ENCODE data around the gene SMIM22.
"Not testable (repeated sequence)": the region's sequence is repeated elsewhere in the genome, so short reads cannot be mapped to it uniquely, and the experiment has no call there.

SMIM22 gene

DNA sequence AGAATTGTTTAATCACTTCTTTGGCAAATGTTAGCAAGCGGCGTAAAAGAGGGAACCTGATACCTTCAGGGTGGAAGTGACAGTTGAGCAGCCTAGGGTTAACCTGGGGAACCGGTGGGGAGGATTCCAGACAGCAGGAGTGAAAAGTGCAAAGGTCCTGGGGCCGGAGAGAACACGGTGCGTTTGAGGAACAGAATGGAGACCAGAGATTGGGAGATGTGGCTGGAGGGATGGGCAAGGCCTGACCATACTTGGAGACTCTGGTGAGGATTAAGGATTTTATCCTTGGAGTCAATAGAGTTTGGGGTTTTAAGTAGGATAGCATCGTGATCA lies 25.9 kb upstream of the SMIM22 start:
- no peak for DNase-seq

DNA sequence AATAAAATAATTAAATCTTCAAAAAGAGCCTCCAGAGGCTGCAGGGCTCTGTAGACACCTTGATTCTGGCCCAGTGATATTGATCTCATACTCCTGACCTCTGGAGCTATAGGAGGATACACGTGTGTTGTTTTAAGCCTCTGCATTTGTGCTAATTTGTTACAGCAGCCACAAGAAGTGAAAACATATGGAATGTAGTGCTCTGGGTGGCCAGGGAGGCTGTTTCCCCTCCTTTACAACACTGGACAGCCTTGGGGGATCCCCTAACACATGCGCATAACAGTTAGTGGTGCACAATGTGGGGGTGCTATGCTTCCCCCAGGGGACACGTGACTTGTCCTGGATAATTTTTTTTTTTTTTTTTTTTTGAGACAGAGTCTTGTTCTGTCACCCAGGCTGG lies 23.5 kb upstream of the SMIM22 start:
- no peak for DNase-seq

DNA sequence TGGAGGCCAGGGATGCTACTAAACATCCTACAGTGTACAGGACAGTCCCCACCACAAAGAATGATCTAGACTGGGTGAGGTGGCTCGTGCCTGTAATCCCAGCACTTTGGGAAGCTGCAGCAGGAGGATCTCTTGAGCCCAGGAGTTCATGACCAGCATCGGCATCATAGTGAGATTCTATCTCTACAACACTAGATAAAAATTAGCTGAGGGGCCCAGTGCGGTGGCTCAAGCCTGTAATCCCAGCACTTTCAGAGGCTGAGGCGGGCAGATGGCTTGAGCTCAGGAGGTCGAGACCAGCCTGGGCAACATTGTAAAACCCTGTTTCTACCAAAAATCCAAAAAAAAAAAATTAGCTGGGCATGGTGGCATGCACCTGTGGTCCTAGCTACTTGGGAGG lies 22.8 kb upstream of the SMIM22 start:
- no peak for DNase-seq

DNA sequence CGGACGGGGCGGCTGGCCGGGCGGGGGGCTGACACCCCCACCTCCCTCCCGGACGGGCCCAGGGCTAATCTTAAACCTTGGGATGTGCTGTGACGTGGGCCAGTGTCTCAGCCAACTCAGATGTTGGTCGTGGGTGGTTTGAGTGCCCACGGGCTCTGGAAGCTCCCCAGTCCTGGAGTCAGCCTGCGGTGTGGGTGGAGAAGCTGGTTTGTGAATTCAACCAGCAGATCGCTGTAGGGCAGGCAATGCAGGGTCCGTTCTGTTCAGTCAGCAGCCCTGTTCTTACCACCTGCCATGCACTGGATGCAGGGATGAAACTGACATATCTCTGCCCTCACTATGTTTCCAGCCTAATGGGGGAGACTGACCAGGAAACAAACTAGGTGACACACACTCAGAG lies 20.2 kb upstream of the SMIM22 start:
- no peak for DNase-seq

DNA sequence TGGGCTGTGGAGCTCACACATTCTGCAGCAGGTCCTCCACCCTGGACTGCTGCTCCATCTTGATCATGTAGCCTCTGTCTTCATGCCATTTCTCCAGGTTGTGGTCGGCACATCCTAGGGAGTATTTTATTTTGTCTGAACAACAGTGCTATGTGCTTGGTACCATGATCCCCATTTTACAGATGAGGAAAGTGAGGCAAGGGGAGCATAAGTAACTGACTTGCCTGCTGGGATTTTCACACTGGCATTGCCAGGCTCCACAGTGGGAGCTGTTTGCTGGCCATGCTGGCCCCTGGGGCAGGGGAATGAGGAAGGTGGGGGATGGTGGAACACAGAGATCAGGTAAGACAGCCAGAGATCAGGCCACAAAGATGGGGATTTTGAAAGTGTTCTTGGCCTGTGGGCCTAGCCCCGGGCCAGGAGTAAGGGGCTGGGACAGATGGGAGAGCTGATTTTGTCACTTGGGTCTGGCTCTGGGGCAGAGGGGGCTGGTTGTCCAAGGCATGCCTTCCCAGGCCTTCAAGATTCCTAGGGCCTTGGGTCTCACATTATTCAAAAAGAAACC lies 18.9 kb upstream of the SMIM22 start:
- DNase-seq = no peak

DNA sequence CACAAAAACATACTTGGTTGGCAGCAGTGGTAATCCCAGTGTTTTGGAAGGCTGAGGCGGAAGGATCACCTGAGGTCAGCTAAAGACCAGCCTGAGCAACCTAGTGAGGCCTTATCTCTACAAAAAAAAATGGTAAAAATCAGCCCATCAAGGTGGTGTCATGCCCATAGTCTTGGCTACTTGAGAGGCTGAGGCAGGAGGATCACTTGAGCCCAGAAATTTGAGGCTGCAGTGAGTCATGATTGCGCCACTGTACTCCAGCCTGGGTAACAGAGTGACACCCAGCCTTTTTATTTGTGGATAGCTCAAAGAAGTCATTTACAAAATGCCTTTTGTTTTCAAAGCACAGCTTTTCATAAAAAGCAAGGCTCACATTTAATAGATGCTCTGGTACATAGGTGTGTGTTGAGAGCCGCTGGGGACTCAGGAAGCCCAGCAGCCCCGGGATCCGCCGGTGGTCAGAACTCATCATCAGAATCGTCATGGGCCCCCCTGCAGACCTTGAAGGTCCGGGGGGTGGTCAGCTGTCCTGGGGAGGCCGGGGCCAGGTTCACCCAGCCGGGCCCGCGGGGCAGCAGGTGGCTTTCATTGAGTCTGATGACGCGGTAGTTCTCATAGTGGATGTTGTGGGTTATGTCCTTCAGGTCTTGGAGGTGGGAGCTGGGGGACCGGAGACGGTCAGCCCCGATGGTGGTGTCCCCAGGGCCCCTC lies 17.7 kb upstream of the SMIM22 start:
- DNase-seq = no peak

DNA sequence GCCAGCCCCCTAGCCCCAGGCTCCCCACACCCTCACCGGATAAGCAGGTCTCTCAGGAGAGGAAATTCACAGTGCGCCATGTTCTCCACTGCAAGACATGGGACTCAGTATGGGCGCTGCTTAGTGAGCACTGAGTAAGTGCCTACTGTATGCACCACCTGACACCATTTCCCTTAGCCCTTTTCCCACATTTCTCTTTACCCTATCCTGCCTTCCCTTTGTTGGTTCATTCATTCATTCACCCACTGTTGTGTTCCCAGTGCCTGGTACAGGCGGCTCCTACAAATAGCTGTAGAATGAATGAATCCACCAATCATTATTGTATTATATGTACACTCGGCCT lies 17.1 kb upstream of the SMIM22 start:
- no peak for DNase-seq

DNA sequence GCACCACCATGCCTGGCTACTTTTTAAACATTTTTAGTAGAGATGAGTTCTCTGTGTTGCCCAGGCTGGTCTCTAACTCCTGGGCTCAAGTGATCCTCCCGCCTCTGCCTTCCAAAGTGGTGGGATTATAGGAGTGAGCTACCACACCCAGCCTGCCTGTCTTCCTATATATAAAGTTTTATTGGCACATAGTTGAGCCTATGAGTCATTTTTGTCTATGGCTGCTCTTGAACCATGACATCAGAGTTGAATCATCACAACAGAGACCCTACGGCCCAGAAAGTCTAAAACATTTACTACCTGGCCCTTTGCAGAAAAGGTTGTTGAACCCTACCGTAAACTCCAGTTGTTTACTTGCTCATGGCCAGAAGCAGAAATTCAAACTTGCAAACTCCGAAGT lies 14.9 kb upstream of the SMIM22 start:
- no peak for DNase-seq

DNA sequence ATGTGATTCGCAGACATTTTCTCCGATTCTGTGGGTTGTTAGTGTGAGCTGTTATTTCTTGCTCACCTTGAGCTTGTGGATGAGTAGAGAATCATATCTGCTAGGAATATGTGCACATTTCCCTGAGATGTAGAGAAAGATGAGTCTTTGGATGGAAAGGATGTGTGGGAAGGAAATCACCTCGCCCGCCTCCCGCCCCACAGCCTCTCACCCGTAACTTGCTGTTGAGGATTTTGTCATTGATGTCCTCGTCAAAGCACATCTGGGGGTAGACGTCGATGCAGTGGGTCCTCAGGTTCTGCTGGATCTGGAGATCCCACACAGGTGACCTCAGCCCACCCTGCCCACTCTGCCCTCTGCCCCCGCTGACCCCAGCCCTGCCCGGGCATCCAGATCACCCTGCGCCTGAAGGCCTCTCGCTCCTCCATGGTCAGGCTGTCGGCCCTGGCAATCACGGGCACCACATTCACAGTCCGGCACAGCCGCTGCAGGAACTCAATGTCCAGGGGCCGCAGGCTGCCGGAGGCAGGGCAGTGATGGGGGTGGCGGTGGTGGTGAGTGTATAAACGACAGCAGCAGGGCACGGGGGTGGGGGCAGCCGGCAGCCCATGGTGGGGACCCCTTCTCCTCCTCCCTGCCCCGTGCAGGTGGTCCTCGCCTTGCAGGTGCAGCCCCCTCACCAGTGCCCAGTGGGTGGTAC lies 11.8 kb upstream of the SMIM22 start:
- DNase-seq = no peak

DNA sequence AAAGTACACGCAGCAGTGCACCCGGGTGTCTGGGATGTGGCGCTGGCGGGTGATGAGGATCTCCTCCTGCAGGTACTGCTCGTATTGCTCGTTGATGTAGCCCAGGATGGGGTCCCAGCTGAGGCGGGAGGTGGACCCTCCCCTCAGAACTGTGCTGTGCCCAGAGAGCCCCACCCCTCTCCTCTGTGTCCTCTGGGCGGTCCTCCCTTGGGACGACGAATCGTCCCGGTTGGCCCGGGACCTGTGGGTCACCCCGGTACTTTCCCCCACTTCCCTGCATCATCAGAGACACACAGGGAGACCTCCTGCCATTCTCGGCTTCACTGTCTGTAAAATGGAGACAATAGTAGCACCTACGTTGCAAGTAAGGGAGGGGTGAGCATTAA lies 11.2 kb upstream of the SMIM22 start:
- no peak for DNase-seq

DNA sequence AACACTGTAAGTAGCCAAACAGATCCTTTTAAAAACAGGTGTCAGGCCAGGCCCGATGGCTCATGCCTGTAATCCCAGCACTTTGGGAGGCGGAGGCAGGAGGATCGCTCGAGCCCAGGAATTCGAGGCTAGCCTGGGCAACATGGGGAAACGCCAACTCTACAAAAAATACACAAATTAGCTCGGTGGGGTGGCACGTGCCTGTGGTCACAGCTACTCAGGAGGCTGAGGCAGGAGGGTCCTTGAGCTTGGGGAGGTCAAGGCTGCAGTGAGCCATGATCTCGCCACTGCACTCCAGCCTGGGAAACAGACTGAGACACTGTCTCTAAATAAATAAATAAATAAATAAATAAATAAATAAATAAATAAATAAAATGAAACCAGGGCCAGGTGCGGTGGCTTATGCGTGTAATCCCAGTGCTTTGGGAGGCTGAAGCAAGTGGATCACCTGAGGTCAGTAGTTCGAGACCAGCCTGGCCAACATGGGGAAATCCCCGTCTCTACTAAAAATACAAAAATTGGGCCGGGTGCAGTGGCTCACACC lies 10.7 kb upstream of the SMIM22 start:
- not testable (repeated sequence) for DNase-seq

DNA sequence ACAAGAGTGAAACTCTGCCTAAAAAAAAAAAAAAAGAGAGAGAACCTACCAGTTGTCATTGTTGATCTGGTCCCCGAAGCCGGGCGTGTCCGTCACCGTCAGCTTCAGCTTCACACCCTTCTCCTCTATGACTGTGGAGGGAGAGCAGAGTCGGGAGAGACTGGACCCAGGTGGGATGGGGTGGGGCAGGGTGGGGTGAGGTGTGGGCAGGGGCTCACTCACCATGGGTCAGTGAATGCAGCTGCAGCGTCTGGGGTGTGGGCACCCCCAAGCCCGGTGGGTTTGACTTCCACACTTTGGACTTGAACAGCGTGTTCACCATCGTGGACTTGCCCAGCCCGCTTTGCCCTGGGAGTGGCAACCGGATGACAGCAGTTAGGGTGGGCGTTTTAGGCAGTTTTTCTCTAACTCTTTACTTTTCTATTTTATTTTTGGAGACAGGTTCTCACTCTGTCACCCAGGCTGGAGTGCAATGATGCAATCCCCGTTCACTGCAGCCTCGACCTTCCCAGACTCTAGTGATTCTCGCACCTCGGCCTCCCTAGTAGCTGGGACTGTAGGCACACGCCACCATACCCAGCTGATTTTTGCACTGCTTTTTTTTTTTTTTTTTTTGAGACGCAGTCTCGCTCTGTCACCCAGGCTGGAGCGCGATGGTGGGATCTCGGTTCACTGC lies 9.3 kb upstream of the SMIM22 start:
- no peak for DNase-seq

DNA sequence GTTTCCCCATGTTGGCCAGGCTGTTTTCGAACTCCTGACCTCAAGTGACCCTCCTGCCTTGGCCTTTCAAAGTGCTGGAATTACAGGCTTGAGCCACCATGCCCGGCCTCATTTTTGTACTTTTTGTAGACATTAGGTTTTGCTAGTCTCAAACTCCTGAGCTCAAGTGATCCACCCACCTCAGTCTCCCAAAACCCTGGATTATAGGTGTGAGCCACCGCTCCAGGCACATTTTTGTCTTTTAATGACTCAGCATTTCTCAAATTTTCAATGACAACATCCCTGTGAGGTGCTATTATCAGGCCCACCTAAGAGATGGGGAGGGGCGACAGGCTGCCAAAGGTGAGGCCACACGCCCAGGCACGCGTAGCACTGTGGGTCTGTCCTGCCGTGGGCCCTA lies 8.1 kb upstream of the SMIM22 start:
- no peak for DNase-seq

DNA sequence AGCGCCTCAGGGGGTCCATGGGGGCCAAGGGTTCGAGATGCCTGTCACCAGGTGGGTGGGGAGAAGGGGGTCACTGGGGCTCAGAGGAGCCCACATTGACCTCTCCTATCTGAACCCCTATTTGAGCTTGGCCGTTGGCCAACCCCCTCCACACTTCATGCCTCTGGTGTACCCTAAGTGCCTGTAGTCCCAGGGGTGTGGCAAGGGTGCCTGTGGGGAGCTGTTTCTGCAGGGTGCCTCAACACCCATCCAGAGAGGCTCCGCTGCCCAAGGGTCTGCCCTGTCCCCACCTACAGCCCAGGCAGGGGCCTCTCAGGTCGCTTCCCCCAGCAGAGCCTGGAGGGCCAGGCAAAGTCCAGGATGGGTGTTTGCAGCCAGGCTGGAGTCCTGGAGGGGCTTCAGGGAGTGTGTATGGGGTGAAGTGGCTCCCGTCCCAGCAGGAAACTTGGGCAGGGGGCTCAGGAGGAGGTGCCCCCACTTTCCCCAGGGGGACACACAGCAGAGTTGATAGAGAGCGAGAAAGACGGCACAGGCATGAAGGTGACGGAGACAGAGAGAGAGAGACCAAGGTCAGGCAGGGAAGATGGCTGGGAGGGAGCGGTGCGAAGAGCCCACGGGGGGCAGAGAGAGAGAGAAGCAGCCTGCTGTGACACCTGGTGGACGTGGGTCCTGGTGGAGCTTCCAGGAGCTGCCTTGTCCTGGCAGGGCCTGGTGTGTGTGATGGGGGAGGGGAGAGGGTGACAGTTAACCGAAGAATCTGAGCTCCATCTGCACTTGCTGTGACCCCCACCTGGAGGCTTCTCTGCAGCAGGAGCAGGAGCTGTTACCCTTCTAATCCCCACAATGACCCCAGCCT lies 7.3 kb upstream of the SMIM22 start, which contains the start of gene SEPTIN12:
SEPTIN12 (minus strand) TSS at position 719 of the 856 bp plus-strand sequence; CDS start at position 19, 700 bp downstream.
- no peak for DNase-seq

DNA sequence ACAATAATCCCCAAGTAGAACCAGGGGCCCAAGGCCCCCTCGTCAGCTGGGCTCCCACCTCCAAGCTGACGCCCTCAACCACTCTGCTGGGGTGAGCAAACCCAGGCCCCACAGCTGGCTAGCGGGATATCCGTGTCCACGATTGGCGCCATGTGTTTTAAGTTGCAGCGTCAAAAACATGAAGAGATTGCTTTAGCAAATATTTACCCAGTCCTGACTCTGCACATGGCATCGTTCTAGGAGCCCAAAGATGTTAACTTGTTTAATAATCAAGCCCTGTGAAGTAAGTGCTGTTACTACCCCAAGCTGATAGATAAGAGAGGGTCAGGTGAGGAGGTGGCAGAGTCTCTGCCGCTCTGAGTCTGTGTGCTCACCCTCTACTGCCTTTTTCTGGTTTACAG lies 6.7 kb upstream of the SMIM22 start:
- DNase-seq = no peak

DNA sequence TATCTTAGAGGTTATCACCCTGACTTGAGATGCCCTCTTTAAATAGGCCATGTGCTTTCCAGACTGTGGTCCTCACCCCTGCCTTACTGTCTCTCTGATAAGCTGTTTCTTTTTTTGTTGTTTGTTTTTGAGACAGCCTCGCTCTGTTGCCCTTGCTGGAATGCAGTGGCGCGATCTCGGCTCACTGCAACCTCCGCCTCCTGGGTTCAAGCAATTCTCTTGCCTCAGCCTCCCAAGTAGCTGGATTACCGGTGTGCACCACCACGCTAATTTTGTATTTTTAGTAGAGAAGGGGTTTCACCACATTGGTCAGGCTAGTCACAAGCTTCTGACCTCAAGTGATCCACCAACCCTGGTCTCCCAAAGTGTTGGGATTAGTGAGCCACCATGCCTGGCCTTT lies 6.3 kb upstream of the SMIM22 start:
- no peak for DNase-seq

DNA sequence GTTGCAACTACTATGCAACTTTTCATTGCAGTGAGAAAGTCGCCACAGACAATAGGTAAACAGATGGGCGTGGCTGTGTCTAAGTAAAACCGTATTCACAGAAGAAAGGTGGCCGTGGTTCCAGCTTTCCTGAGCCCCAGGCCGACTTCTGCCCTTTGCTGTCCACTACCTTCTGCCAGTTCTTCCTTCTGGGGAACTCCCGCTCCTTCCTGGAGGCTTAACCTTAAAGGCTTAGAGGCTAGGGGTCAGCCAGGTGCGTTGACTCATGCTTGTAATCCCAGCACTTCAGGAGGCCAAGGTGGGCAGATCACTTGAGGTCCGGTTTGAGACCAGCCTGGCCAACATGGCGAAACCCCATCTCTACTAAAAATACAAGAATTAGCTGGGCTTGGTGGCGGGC lies 4.9 kb upstream of the SMIM22 start:
- no peak for DNase-seq

DNA sequence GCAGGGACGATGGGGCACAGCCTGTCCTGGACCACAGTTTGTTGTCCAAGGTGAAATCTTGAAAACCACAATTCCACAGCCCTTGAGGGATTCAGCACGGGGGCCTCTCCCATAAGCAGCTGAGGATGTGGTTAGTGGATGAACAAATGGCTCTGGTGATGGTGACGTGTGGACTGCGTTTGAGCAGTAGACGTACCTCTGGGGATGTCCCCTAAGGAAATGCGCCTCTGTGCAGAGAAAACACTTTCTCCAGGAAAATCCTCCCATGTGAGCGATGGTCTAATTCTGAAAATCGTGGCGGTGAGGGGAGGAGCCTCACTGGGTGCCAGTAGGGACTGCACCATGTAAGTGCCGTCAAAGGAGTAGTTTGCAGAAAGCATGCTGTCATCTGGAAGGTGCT lies 4.3 kb upstream of the SMIM22 start:
- DNase-seq = no peak

DNA sequence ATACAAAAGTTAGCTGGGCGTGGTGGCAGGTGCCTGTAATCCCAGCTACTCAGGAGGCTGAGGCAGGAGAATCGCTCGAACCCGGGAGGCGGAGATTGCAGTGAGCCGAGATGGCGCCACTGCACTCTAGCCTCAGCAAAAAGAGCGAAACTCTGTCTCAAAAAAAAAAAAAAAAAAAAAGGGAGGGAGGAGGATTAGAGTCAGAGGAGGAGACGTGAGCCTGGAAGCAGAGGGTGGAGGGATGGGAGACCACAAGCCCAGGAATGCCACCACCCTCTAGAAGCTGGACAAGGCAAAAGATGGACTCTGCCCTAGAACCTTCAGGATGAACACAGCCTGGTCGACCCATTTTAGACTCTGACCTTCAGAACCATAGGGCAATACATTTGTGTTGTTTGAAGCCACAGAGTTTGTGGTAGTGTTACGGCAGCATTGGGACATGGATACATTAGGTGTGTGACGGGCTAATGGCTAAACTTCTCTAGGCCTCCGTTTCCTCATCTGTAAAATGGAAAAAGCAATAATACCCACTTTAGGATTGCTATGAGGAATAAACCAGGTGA lies 2.1 kb upstream of the SMIM22 start:
- DNase-seq = no peak

DNA sequence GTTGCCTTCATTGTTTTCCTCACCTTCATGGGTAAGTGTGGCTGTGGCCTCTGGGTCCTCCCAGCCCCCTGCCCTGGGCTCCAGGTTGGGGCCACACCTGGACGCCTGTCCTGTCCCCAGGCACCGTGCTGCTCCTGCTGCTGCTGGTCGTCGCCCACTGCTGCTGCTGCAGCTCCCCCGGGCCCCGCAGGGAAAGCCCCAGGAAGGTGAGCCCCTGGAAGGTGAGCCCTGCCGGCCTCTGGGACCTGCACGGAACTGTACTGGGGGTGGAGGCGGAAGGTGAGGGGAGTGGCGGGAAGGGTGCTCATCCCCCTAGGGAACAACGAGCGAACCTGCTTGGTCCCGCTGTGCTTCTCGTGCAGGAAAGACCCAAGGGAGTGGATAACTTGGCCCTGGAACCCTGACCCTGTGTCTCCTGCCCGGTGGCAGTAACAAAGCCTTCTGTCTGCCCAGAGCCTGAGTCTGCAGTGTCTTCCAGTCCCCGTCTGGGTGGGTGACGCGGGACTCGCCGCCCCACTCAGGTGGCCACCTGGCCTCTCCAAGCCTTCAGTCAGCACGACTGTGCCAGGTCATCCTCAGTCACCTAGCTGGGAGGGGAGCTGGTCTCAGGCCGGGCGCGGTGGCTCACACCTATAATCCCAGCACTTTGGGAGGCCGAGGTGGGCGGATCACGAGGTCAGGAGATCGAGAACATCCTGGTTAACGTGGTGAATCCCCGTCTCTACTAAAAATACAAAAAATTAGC lies 831 bp downstream of the SMIM22 start:
- DNase-seq = no peak

DNA sequence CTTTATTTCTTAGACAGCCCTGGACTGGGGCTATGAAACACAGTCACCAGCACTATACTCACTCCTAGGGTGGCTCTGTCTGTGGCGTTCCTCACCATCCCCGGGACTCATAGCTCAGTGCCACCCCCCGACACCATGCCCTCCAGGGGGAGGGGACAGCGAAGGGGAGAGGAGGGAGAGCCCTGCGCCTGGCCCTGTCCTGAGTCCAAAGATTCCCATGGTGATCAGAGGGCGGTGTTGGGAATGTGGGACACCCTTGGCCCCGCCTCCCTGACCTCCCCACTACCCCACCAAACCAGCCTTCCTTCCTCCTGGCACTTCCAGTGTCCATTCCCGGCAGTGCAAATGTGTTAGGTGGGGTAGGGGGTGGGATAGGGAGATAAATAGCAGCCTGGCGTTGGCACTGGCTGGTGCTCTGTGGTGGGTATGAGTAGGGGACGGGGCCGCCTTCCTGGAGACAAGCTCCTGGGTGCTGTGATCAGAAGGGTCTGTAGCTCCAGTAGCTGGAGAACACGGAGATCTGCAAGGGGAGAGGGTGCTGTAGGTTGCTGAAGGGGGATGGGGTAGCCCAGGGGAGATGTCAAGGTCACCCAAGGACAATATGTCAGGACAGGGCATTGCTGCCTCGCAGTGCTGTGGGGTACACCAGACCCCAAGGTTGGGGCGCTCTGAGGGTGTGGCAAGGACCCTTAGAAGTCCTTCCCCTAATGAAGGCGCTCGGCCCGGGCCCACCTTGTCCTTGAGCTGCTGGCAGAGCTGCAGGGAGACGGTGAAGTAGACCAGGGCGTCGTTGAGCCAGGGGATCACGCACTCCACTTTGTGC lies 2.0 kb downstream of the SMIM22 start:
- DNase-seq = no peak
